Immature natural killer cell (primary cell): ENCODE results near the gene MTOR. TPM values are rescaled to one million over a fixed set of nuclear protein-coding genes. Genes with fewer than 3 reads are reported as not detected.
A peak's percentile ranks its signal among the peaks of the same experiment; 100 is the strongest.
"Not testable (repeated sequence)": the region's sequence is repeated elsewhere in the genome, so short reads cannot be mapped to it uniquely, and the experiment has no call there.

ENCODE experiments used
- DNase-seq, 3 donors: peaks; one replicate each; pipeline ENCODE4 v3.0.0; 2022; ENCODE audit warnings: mixed read lengths in 1 of 3
- H3K27ac Mint-ChIP-seq, 6 donors: one replicate each; pipeline ENCODE4 v1.8.0; 2020; ENCODE audit warnings: mixed read lengths in 6 of 6, mild to moderate bottlenecking in 5 of 6, inconsistent platforms in 4 of 6, moderate library complexity in 3 of 6
- H3K27me3 Mint-ChIP-seq, 3 donors: one replicate each; pipeline ENCODE4 v1.8.0; 2020 to 2021; ENCODE audit warnings: low read depth in 3 of 3, mild to moderate bottlenecking in 3 of 3, mixed read lengths in 3 of 3, moderate library complexity in 3 of 3, inconsistent platforms in 1 of 3
- H3K36me3 Mint-ChIP-seq, 3 donors: one replicate each; pipeline ENCODE4 v1.8.0; 2020; ENCODE audit warnings: mixed read lengths in 3 of 3, inconsistent platforms in 2 of 3, mild to moderate bottlenecking in 2 of 3
- H3K4me1 Mint-ChIP-seq, 2 donors: one replicate each; pipeline ENCODE4 v1.8.0; 2020; ENCODE audit warnings: inconsistent platforms in 2 of 2, mild to moderate bottlenecking in 2 of 2, mixed read lengths in 2 of 2, moderate library complexity in 1 of 2
- H3K4me3 Mint-ChIP-seq, 5 donors: one replicate each; pipeline ENCODE4 v1.8.0; 2020; ENCODE audit warnings: mild to moderate bottlenecking in 5 of 5, mixed read lengths in 5 of 5, inconsistent platforms in 3 of 5, moderate library complexity in 3 of 5
- H3K9me3 Mint-ChIP-seq, 6 donors: one replicate each; pipeline ENCODE4 v1.8.0; 2020; ENCODE audit warnings: mild to moderate bottlenecking in 6 of 6, mixed read lengths in 6 of 6, inconsistent platforms in 4 of 6, moderate library complexity in 3 of 6
- polyA plus RNA-seq, 3 donors: library from polyadenylated mRNA; unstranded; fragments of 300-500 nt; fragmentation: Illumina TruSeq; gene quantifications; one replicate each; pipeline ENCODE4 v1.2.3, GENCODE V29; 2021

The MTOR gene
- 10 to 100 TPM in 1 of 3 donors, 1 to 10 TPM in 2; 1.7 to 10.1 (median 3.8) TPM for polyA plus RNA-seq

DNA sequence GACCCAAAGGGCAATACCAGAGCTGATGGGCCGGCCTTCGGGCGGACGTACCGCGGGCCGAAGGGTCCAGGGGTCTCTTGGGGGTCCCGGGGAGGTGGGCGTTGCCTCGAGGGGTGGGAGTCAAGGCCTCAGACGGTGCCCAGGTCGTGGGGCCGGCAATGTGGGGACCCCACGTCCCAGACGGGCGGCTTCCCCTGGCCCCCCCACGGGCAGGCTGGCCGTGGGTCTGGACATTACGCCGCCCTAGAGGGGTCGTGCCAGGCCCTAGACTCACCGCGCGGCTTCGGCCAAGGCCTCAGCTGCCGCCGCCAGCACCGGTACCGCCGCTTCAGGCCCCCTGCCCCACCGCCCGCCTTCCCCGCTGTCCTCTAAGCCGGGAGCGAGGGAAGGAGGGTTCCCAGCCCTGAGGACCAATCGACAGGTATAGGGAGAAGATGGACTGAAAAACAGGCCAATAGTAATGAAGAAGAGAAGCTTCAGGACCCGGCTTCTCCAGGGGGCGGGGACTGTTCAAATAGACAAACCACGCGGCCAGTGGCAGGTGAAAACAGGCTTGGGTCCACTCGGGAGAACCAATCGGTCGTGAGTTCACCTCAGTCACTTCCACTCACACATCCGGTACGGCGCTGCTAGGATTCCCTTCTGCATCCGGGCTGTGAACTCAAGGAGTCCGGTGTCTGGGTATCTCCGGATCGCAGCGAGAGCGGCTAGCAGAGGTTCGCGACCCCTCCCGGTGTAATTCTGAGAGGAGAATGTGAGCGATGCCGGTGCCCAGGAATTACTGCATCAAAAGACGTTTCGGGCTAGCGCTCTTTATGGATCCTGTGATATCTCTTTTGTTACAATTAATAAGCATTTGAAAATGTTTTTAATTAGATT is at the start of gene MTOR:
TSS of gene MTOR (minus strand) at position 381 of the 879 bp plus-strand sequence. CDS start 3,142 bp downstream, outside the sequence.
- Mint-ChIP-seq H3K4me3 (peak within 1 kb of the TSS; percentile 88 to 95 (median 91)), H3K4me1 (peaks cover 16 to 29% of the 10 kb centered on the region in 2 donors), H3K27ac (peak within 1 kb of the TSS; percentile 82 to 95 (median 89)), H3K27me3 (peaks cover 1 to 8% (median 4%) of the 10 kb centered on the region in 3 donors), H3K9me3 (no peaks in the 10 kb centered on the region), H3K36me3 (peaks cover 0 to 18% (median 0%) of the 10 kb centered on the region in 3 donors)
- DNase-seq = peak; percentile 98 to 99 (median 98)

DNA sequence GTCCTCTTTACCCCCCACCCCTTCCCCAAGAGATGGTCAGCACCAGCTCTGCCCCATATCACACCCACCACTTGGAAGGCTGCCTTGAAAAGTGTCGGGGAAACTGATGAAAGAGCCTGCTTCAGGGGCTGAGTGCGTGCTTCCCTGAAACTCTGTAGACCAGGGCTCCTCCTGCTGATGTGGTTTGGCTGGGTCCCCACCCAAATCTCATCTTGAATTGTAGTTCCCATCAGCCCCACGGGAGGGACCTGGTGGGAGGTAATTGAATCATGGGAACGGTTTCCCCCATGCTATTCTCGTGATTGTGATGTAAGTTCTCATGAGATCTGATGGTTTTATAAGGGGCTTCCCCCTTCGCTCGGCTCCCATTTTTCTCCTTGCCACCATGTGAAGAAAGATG is 47.0 kb upstream of the MTOR start:
- Mint-ChIP-seq H3K9me3 (no peaks in the 10 kb centered on the region), H3K4me1 (peaks cover 11 to 16% of the 10 kb centered on the region in 2 donors), H3K4me3 (no peak overlapping the region), H3K27me3 (peaks cover 0 to 2% (median 2%) of the 10 kb centered on the region in 3 donors), H3K36me3 (no peaks in the 10 kb centered on the region), H3K27ac (no peak overlapping the region)
- no peak for DNase-seq

DNA sequence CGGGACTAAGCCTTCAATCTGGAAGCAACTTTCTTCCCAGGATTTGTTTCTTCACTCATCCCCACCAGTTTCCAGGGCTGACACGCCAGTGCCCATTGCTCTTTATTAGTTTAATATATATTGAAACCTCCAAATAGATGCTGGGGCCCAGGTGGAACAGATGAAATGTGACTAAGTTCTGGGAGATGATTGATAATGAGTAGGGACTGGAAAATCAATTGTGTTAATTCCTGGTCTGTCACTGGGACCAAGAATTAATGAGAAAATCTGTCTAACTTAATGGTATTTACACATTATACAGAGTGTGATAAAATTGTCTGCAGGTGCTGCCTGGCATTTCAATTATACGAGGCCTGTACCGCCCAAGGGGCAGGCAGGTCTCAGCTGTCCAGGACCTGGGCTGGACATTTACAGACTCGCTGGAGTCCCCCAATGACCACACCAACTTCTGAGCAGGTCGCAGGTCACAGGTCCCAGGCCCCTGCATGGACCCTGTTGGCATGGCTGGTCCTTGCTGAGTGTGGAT is 46.4 kb upstream of the MTOR start:
- no peak for DNase-seq
- Mint-ChIP-seq H3K36me3 (no peaks in the 10 kb centered on the region), H3K9me3 (no peaks in the 10 kb centered on the region), H3K4me3 (no peak overlapping the region), H3K27me3 (peaks cover 0 to 2% (median 2%) of the 10 kb centered on the region in 3 donors), H3K27ac (no peak overlapping the region), H3K4me1 (peaks cover 11 to 16% of the 10 kb centered on the region in 2 donors)

DNA sequence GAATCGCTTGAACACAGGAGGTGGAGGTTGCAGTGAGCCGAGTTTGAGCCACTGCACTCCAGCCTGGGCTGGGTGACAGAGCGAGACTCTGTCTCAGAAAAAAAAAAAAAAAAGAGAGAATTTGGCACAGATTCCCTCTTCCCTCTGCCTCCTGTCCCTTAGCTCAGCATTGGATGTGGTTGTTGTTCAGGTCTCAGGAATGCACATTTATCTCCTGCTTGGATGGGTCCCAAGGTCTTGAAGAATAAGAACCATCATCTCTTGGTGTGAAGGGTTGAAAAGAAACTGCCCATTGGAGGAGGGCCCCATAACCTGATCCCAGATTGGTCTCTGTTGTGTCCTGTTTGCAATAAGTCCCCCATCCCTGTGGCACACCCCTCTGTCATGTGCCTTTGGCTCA is 45.5 kb upstream of the MTOR start:
- H3K9me3 Mint-ChIP-seq = no peaks in the 10 kb centered on the region
- H3K27me3 Mint-ChIP-seq = peaks cover 0 to 2% (median 2%) of the 10 kb centered on the region in 3 donors
- H3K27ac Mint-ChIP-seq = no peak overlapping the region
- H3K4me1 Mint-ChIP-seq = peaks cover 11 to 14% of the 10 kb centered on the region in 2 donors
- no peak for DNase-seq
- no peak overlapping the region for H3K4me3 Mint-ChIP-seq
- H3K36me3 Mint-ChIP-seq = no peaks in the 10 kb centered on the region

DNA sequence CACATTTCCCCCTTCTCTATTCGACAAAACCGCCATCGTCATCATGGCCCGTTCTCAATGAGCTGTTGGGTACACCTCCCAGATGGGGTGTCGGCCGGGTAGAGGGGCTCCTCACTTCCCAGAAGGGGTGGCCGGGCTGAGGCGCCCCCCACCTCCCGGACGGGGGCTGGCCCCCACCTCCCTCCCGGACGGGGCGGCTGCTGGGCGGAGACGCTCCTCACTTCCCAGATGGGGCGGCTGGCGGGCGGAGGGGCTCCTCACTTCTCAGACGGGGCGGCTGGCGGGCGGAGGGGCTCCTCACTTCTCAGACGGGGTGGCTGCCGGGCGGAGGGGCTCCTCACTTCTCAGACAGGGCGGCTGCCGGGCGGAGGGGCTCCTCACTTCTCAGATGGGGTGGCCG is 43.2 kb upstream of the MTOR start:
- not testable (repeated sequence) for H3K4me3 Mint-ChIP-seq, H3K4me1 Mint-ChIP-seq, DNase-seq, H3K9me3 Mint-ChIP-seq, H3K27me3 Mint-ChIP-seq, H3K27ac Mint-ChIP-seq, H3K36me3 Mint-ChIP-seq

DNA sequence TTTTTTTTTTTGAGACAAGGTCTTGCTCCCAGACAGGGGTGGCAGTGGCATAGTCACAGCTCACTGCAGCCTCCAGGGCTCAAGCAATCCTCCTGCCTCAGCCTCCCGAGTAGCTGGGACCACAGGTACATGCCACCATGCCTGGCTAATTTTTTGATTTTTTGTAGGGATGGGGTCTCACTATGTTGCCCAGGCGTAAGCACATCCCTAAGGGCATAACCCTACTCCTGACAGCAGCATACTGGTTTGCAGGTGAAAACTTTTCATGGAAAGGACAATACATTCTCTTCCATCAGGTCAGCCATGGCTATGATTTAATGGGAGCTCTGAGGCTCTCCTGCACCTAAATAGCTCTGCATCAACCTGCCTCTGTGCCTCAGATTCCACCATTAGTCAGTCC is 40.0 kb upstream of the MTOR start:
- Mint-ChIP-seq H3K4me1 (no peaks in the 10 kb centered on the region), H3K27ac (no peak overlapping the region), H3K4me3 (no peak overlapping the region), H3K36me3 (no peaks in the 10 kb centered on the region), H3K27me3 (peaks cover 0 to 2% (median 0%) of the 10 kb centered on the region in 3 donors), H3K9me3 (no peaks in the 10 kb centered on the region)
- no peak for DNase-seq

DNA sequence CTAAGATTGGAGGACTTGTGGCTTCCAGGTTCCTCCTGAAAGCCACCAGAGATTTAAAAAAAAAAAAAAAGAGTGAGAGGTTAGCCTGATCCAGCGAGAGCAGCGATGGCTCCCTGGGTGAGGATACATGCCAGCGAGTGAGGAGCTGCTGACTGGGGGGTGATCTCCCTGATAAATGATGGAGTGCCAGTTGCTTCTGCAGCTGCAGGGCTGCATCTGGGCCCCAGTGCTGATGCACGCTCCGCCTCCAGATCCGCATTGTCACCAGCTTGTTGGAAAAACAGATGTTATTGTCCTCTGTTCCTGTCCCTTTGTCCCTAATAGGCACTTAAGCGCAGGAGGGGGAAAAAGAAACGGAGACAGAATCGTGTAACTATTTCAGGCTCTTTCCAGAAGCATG is 39.2 kb upstream of the MTOR start:
- DNase-seq = no peak
- H3K9me3 Mint-ChIP-seq = no peaks in the 10 kb centered on the region
- H3K4me1 Mint-ChIP-seq = no peaks in the 10 kb centered on the region
- H3K27ac Mint-ChIP-seq = no peak overlapping the region
- peaks cover 0 to 2% (median 0%) of the 10 kb centered on the region in 3 donors for H3K27me3 Mint-ChIP-seq
- H3K36me3 Mint-ChIP-seq = no peaks in the 10 kb centered on the region
- H3K4me3 Mint-ChIP-seq = no peak overlapping the region

DNA sequence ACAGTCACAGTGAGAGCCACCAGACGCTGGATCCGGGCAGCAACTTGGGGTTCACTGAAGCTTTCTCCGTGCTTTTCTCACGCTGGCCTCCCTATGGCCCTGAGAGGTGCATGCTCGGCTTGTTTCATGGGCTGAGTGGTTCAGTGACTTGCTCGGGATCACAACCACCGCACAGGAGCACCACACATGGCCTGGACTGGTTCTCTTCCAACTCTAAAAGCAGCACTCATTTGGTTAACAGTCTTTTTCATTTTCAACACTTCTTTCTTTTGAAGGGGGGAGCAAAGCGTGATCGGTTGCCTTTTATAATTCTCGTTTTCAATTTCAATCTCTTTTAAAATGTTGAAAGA is 36.8 kb upstream of the MTOR start:
- Mint-ChIP-seq H3K36me3 (peaks cover 0 to 6% (median 0%) of the 10 kb centered on the region in 3 donors), H3K4me1 (no peaks in the 10 kb centered on the region), H3K27ac (no peak overlapping the region), H3K4me3 (no peak overlapping the region), H3K27me3 (peaks cover 0 to 2% (median 0%) of the 10 kb centered on the region in 3 donors), H3K9me3 (no peaks in the 10 kb centered on the region)
- DNase-seq = no peak

DNA sequence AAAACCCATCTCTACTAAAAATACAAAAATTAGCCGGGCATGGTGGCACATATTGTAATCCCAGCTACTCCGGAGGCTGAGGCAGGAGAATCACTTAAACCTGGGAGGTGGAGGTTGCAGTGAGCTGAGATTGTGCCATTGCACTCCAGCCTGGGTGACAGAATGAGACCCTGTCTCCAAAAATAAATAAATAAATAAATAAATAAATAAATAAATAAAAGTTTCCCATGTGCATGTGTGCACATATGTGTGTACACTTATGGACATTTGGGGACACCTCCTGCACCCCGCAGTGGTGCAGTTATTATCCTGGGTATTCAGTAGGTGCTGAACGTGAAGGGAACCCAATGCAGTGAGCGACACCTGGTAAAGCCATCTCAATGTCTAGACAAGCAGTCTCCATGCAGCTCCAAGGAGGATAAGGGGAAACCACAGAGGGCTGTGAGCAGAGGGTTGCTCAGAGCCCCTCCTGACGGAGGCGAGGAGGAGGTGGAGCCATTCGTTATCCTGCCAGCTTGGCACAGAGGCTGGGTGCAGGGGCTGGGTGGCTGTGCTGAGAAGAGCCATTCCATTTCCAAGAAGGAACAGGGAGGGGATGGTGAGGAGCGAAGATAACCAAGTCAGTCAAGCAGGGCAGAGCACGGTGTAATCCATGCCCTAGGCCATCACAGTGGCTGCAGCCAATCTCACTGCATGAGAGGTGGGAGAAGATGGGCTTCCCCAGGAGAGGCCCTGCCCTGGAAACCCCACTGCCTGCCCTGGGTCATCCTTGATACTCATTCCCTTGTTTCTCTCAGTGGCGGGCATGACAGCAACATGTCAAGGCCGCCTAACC is 36.3 kb upstream of the MTOR start:
- Mint-ChIP-seq H3K36me3 (peaks cover 0 to 6% (median 0%) of the 10 kb centered on the region in 3 donors), H3K27me3 (peaks cover 0 to 2% (median 0%) of the 10 kb centered on the region in 3 donors), H3K4me3 (no peak overlapping the region), H3K9me3 (no peaks in the 10 kb centered on the region), H3K4me1 (no peaks in the 10 kb centered on the region), H3K27ac (no peak overlapping the region)
- DNase-seq = no peak

DNA sequence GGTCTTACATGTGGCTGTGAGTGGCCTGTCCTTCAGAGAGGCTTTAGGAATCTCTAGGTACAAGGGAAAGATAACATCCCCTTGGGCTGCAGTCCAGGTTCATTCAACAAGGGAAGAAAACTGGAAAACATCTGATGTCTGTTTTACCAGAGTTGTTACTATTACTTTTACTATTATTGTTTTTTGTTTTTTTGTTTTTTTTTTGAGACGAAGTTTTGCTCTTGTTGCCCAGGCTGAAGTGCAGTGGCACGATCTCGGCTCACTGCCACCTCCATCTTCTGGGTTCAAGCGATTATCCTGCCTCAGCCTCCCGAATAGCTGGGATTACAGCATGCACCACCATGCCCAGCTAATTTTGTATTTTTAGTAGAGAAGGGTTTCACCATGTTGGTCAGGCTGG is 35.4 kb upstream of the MTOR start:
- not testable (repeated sequence) for H3K27ac Mint-ChIP-seq, H3K4me3 Mint-ChIP-seq, H3K27me3 Mint-ChIP-seq, H3K9me3 Mint-ChIP-seq, H3K4me1 Mint-ChIP-seq, H3K36me3 Mint-ChIP-seq, DNase-seq

DNA sequence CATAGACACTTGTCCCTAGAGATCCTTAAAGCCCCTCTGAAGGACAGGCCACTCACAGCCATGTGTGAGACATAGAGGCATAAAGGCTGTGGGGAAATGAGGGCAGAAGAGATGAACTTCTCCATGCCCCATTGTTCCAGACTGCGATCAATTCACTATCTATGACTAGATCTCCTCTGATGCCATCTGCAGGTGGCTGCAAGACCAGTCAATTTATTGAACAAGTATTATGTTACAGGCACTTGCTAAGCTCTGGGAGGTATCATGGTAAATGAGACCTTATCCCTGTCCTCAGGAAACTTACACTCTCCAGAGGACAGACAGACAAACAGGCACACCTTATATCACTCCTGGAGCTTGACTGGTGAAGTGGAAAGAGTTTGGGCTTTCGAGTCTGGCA is 33.6 kb upstream of the MTOR start:
- H3K4me1 Mint-ChIP-seq = peaks cover 0 to 2% of the 10 kb centered on the region in 2 donors
- H3K9me3 Mint-ChIP-seq = no peaks in the 10 kb centered on the region
- peak overlapping the region in 1 of 6 donors; percentile 29 for H3K27ac Mint-ChIP-seq
- no peak for DNase-seq
- H3K4me3 Mint-ChIP-seq = no peak overlapping the region
- H3K27me3 Mint-ChIP-seq = no peaks in the 10 kb centered on the region
- peaks cover 4 to 12% (median 6%) of the 10 kb centered on the region in 3 donors for H3K36me3 Mint-ChIP-seq

DNA sequence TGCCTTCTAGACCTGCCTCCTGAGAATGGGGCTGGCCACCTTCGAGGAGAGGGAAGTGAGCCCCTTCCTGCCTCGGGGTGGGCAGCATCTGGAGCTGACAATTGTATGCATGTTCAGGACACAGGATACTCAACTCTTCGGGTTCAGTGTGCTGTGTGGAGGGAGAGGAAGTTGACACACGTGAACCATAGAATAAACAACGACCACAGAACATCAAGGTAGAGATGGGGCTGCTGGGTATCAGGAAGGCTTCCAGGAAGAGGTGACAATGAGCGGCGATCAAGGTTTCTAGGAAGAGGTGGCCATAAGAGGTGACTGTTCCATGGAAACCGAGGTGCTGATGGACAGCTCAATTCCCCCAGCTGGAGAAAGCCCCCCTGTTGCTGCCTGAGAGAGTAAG is 32.6 kb upstream of the MTOR start:
- H3K27ac Mint-ChIP-seq = peak overlapping the region in 3 of 6 donors; percentile 5 to 68 (median 11)
- H3K36me3 Mint-ChIP-seq = peaks cover 8 to 13% (median 11%) of the 10 kb centered on the region in 3 donors
- H3K9me3 Mint-ChIP-seq = no peaks in the 10 kb centered on the region
- H3K27me3 Mint-ChIP-seq = no peaks in the 10 kb centered on the region
- no peak for DNase-seq
- no peak overlapping the region for H3K4me3 Mint-ChIP-seq
- peaks cover 0 to 3% of the 10 kb centered on the region in 2 donors for H3K4me1 Mint-ChIP-seq

DNA sequence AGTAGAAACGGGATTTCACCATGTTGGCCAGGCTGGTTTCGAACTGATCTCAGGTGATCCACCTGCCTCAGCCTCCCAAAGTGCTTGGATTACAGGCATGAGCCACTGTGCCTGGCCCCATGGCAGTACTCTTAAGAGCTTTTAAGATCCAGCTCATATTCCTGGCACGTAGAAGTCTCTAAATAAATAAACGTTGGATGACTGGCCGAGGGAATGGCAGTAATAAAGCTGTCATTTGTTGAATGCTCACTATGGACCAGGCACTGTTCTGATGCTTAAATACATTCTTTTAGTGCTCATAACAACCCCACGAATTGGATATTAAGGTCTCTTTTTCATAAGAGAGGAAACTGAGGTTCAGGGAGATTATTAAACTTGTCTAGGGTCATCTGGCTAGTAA is 31.5 kb upstream of the MTOR start:
- H3K4me1 Mint-ChIP-seq = peaks cover 0 to 3% of the 10 kb centered on the region in 2 donors
- peaks cover 12 to 18% (median 14%) of the 10 kb centered on the region in 3 donors for H3K36me3 Mint-ChIP-seq
- H3K27ac Mint-ChIP-seq = no peak overlapping the region
- H3K4me3 Mint-ChIP-seq = no peak overlapping the region
- H3K27me3 Mint-ChIP-seq = peaks cover 0 to 1% (median 0%) of the 10 kb centered on the region in 3 donors
- H3K9me3 Mint-ChIP-seq = no peaks in the 10 kb centered on the region
- DNase-seq = no peak

DNA sequence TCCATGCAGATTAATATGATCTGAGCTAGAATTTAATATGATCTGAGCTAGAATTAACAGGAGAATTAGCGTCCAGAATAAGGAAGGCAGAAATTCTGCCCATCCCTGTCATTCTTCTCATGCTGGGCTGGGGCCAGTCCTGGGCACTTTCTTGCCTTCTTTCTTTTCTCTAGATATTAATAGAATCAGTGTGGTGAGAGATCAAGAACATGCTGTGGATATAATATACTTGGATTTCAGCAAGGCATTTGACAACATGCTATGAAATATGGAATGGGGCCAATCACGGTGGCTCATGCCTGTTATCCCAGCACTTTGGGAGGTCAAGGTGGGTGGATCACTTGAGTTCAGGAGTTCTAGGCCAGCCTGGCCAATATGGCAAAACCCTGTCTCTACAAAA is 28.7 kb upstream of the MTOR start:
- no peak for DNase-seq
- Mint-ChIP-seq H3K9me3 (no peaks in the 10 kb centered on the region), H3K4me3 (no peak overlapping the region), H3K27ac (no peak overlapping the region), H3K36me3 (peaks cover 18 to 20% (median 19%) of the 10 kb centered on the region in 3 donors), H3K4me1 (peaks cover 0 to 3% of the 10 kb centered on the region in 2 donors), H3K27me3 (peaks cover 0 to 1% (median 0%) of the 10 kb centered on the region in 3 donors)
